Astrocyte of the cerebellum (primary cell): ENCODE results near the gene ANP32A.

Source experiments
- DNase-seq: peaks from one replicate; pipeline ENCODE4 v3.0.0-alpha.2; 2011; ENCODE audit warnings: low read depth
- H3K4me3 ChIP-seq: 2 replicates; pipeline ENCODE4 v1.5.1; 2011; ENCODE audit warnings: mild to moderate bottlenecking, low read depth, low read length, moderate library complexity
- CTCF ChIP-seq: IDR thresholded peaks from 2 replicates; pipeline ENCODE4 v1.5.1; 2012; ENCODE audit warnings: low read length, low read depth, moderate library complexity, mild to moderate bottlenecking; ENCODE audit errors: missing control alignments
- in situ Hi-C: cut with HindIII; loops from 2 replicates; pipeline ENCODE4 v1.10.0; 2017; ENCODE audit warnings: low sequenced_read_pairs

Gene ANP32A

GRCh38 chr15:68795298-68795848, 25.3 kb downstream of the ANP32A start:
- no peak for TF ChIP-seq CTCF
- DNase-seq = no peak
- no peak overlapping the region for H3K4me3 ChIP-seq
- in situ Hi-C loops = no loop called here

- in situ Hi-C loops = no loop called here
- no peak for DNase-seq
- H3K4me3 ChIP-seq = no peak overlapping the region
- TF ChIP-seq CTCF = no peak
Observed at GRCh38 chr15:68794863-68795262, 25.8 kb downstream of the ANP32A start.

GRCh38 chr15:68794307-68794706, 26.4 kb downstream of the ANP32A start:
- DNase-seq = no peak
- H3K4me3 ChIP-seq = no peak overlapping the region
- TF ChIP-seq CTCF = no peak
- in situ Hi-C loops = no loop called here

- in situ Hi-C loops = no loop called here
- TF ChIP-seq CTCF = no peak
- no peak overlapping the region for H3K4me3 ChIP-seq
- DNase-seq = no peak
Observed at GRCh38 chr15:68793776-68794175, 26.9 kb downstream of the ANP32A start.

GRCh38 chr15:68792901-68793766, 27.6 kb downstream of the ANP32A start:
- TF ChIP-seq CTCF = no peak
- in situ Hi-C loops = no loop called here
- DNase-seq = no peak
- H3K4me3 ChIP-seq = no peak overlapping the region

- no peak for DNase-seq
- in situ Hi-C loops = no loop called here
- TF ChIP-seq CTCF = no peak
- H3K4me3 ChIP-seq = no peak overlapping the region
Observed at GRCh38 chr15:68791431-68792283, 29.0 kb downstream of the ANP32A start.
